ENCODE data around the gene PSMD8.
A peak's percentile ranks its signal among the peaks of the same experiment; 100 is the strongest.
"Not testable (repeated sequence)": the region's sequence is repeated elsewhere in the genome, so short reads cannot be mapped to it uniquely, and the experiment has no call there.

Gene PSMD8

DNA sequence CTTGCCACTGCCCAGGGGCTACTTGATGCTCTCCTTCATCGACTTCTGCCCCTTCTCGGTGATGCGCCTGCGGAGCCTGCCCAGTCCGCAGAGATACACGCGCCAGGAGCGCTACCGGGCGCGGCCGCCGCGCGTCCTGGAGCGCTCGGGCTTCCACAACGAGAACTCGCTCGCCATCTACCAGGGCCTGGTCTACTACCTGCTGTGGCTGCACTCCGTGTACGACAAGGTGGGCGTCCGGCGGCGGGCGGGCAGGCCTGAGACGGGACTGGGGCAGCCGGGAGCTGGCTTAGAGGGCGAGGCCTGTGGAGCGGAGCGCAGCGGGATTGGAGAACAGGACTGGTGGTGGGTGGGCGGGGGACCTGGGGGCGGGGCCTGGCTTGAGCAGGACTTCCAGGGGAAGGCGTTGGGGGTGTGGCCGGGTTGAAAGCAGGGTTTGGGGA lies 12.7 kb upstream of the PSMD8 start:
- peak; percentile 19 for TF ChIP-seq CTCF (IDR thresholded peaks at IDR 0.05; ENCODE audit: extremely low read depth, insufficient read depth, missing control alignments)
- DNase-seq (ENCODE audit: low spot score) = peak; percentile 87
- in situ Hi-C loops (cut with MboI; ENCODE audit: low pct_unique_long_range_greater_than_20kb, low sequenced_read_pairs, unreplicated experiment) = no loop called here

- TF ChIP-seq CTCF (IDR thresholded peaks at IDR 0.05; ENCODE audit: extremely low read depth, insufficient read depth, missing control alignments) = no peak
- peak; percentile 82 for DNase-seq (ENCODE audit: low spot score)
- in situ Hi-C loops (cut with MboI; ENCODE audit: low pct_unique_long_range_greater_than_20kb, low sequenced_read_pairs, unreplicated experiment) = no loop called here
Observed at GRCh38 chr19:38362076-38362945, 12.1 kb upstream of the PSMD8 start.

- in situ Hi-C loops (cut with MboI; ENCODE audit: low pct_unique_long_range_greater_than_20kb, low sequenced_read_pairs, unreplicated experiment); DNase-seq (ENCODE audit: low spot score): not testable (repeated sequence)
Observed at GRCh38 chr19:38362946-38363688, 11.3 kb upstream of the PSMD8 start.

DNA sequence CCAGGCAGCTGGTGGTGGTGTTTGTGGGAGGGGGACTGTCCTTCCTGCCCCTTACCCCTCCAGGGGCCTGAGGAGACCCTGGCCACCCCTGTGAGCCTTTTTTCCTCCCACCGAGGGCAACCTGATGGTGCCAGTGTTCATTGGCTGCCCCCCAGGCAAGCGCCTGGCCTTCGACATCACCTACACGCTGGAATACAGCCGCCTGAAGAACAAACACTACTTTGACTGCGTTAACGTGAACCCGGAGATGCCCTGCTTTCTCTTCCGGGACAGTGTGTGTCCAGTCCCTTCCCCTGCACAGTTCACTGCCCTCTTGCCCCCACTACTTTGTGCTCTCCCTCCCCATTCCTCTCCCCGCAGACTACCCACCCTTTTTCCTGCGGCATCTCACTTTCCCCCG lies 7.3 kb upstream of the PSMD8 start:
- in situ Hi-C loops (cut with MboI; ENCODE audit: low pct_unique_long_range_greater_than_20kb, low sequenced_read_pairs, unreplicated experiment) = no loop called here
- no peak for TF ChIP-seq CTCF (IDR thresholded peaks at IDR 0.05; ENCODE audit: extremely low read depth, insufficient read depth, missing control alignments)
- no peak for DNase-seq (ENCODE audit: low spot score)

- in situ Hi-C loops (cut with MboI; ENCODE audit: low pct_unique_long_range_greater_than_20kb, low sequenced_read_pairs, unreplicated experiment) = no loop called here
Observed at GRCh38 chr19:38369584-38369983, 4.8 kb upstream of the PSMD8 start.

GRCh38 chr19:38370299-38370698 lies 4.1 kb upstream of the PSMD8 start:
- no peak for TF ChIP-seq CTCF (IDR thresholded peaks at IDR 0.05; ENCODE audit: extremely low read depth, insufficient read depth, missing control alignments)

More at GRCh38 chr19:38369584-38369983, 4.8 kb upstream of the PSMD8 start:
- DNase-seq (ENCODE audit: low spot score) = no peak
- no peak for TF ChIP-seq CTCF (IDR thresholded peaks at IDR 0.05; ENCODE audit: extremely low read depth, insufficient read depth, missing control alignments)

DNA sequence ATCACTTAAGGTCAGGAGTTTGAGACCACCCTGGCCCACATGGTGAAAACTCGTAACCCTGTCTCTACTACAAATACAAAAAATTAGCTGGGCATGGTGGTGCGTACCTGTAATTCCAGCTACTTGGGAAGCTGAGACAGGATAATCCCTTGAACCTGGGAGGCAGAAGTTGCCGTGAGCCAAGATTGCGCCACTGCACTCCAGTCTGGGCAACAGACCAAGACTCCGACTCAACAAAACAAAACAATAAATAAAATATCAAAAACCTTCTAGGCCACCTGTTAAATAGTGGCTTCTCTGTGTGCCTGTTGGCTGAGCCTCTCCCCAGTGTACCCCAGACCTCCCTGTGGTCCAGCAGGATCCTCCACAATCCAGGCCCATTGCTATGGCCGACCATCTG lies 3.3 kb upstream of the PSMD8 start:
- TF ChIP-seq CTCF (IDR thresholded peaks at IDR 0.05; ENCODE audit: extremely low read depth, insufficient read depth, missing control alignments) = no peak
- in situ Hi-C loops (cut with MboI; ENCODE audit: low pct_unique_long_range_greater_than_20kb, low sequenced_read_pairs, unreplicated experiment) = no loop called here
- DNase-seq (ENCODE audit: low spot score) = no peak

More at GRCh38 chr19:38370299-38370698, 4.1 kb upstream of the PSMD8 start:
- DNase-seq (ENCODE audit: low spot score) = no peak
- in situ Hi-C loops (cut with MboI; ENCODE audit: low pct_unique_long_range_greater_than_20kb, low sequenced_read_pairs, unreplicated experiment) = no loop called here
